Airway epithelial cell (primary cell): ENCODE measurements around the gene SLC25A46. TPM values are rescaled to one million over a fixed set of nuclear protein-coding genes. Genes with fewer than 3 reads are reported as not detected.

Experiments
- total RNA-seq: library from RNA; depleted of rRNA; stranded (reverse); fragments of >200 nt; gene quantifications from 2 replicates; pipeline ENCODE4 v1.2.3, GENCODE V29; 2015

Gene SLC25A46
- total RNA-seq: 43.6 and 46.2 TPM in 2 replicates

DNA sequence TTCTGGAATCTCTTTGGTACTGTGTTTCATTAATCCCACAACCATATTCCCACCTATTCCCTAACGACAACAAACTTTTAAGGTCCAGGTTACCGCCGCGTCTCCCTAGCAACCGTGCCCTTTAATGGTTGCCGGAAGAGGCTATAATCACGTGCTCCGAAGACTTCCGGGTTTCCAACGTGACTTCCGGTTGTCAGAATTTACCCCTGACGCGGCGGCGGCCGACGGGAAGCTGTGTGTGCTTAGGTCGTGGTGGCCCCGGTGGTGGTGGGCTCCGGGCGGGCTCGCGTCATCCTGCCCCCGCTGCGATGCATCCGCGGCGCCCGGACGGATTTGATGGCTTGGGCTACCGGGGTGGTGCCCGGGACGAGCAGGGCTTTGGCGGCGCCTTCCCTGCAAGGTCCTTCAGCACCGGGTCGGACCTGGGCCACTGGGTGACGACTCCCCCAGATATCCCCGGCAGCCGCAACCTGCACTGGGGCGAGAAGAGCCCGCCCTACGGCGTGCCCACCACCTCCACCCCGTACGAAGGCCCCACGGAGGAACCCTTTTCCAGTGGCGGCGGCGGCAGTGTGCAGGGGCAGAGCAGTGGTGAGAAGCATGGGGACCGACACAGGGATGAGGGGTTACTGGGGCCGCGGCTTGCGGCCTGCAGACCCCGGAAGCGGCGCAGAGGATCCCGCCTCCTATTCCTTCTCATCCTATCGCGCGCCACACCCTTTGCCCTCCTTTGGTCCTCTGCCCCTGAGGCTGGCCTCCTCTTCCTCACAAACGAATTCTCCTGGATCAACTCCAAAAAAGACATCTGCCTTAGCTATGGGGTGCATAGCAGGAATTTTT, at the start of gene SLC25A46:
Gene SLC25A46, plus strand, starts transcription at position 196 of the 840 bp plus-strand sequence. Its CDS starts 113 bp downstream, at position 309.

DNA sequence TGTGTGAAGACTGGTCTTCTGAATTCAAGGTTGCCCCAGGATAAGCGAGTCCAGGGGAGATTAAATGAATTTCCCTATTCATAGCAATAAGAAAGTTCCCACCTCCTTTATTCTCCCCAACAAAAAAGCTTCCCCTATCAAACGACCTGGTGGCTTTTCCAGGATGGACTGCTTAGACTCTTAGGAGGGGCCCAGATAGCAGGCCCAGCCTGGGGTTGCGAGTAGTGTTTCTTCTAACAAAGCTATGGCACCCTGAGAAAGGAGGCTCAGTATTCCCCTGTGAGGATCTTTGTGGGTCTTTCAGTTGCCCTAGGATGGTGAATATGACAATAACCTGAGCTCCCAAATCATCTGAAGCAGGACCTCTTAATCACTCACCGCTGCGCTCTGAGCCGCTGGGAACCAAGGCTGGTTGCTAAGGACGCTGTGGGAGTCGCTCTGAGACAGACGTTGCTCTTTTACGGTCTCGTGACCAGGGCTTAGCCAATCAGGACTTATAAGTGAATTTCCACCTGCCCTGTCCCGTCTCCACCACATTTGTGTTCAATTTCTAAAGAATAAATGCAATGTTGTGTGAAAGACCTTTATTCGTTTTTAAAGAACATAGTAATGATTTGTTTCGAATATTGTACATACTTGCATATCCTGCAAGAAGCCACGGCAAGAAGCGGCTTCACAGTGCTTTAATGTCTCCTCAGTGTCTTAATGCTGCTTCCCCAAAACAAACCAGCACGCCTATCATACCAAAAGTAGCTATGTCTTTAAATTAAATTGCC, 12.4 kb upstream of the SLC25A46 start, which contains the start of gene TMEM232:
Gene TMEM232, minus strand, starts transcription at position 423 of the 776 bp plus-strand sequence. CDS start 59,319 bp downstream, outside the sequence.

Other genes starting within 250 kb of the SLC25A46 start
- 0.19 and 0.28 TPM in 2 replicates for gene TMEM232, start 12.3 kb upstream of the SLC25A46 start, total RNA-seq